ENCODE results near the gene RPL26.

DNA sequence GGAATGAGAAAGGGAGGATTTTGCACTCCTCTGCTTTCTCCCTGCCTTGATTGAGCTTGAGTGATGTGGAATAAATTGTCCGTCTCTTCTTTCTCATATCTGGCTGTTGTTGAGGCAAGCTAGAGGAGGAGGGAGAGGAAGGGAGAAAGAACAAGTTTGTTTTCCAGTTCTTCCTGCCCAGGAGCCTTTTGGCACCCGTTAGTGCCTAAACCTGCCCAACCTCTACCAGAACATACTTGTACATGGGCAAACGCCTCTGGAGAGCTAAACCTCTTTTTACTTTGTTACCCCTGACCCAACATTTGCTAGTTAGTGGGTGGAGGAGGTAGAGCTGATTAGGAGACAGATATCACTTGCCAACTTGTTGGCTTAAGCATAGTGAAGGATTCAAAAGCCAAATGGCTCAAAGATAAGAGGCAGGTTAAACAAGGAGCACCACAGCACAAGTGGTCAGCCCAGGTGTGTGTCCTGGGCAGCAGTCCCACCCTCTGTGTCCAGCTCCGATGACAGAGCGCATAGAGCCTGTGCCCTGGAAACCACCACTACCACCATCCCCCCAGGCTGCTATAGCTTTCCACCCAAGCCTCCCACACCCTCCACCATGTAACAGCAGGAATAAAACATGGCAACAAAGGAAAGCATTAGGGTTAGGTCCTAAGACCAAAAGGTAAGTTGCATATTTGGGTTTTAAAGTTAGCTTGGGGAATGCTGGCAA, 36.9 kb downstream of the RPL26 start:
- TF ChIP-seq, protein P1, sequence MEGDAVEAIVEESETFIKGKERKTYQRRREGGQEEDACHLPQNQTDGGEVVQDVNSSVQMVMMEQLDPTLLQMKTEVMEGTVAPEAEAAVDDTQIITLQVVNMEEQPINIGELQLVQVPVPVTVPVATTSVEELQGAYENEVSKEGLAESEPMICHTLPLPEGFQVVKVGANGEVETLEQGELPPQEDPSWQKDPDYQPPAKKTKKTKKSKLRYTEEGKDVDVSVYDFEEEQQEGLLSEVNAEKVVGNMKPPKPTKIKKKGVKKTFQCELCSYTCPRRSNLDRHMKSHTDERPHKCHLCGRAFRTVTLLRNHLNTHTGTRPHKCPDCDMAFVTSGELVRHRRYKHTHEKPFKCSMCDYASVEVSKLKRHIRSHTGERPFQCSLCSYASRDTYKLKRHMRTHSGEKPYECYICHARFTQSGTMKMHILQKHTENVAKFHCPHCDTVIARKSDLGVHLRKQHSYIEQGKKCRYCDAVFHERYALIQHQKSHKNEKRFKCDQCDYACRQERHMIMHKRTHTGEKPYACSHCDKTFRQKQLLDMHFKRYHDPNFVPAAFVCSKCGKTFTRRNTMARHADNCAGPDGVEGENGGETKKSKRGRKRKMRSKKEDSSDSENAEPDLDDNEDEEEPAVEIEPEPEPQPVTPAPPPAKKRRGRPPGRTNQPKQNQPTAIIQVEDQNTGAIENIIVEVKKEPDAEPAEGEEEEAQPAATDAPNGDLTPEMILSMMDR (IDR thresholded peaks at IDR 0.05; ENCODE audit: low read depth, low read length, poor library complexity, severe bottlenecking) = no peak
- TF ChIP-seq EZH2phosphoT487 (IDR thresholded peaks at IDR 0.05; ENCODE audit: borderline replicate concordance, low read length) = no peak
